Transverse colon (tissue), 4 donors: ENCODE results near the gene COL5A3. TPM values are rescaled to one million over a fixed set of nuclear protein-coding genes. Genes with fewer than 3 reads are reported as not detected.

ENCODE experiments used
- DNase-seq: peaks from one replicate; pipeline ENCODE4 v3.0.0-alpha.2; 2019
- H3K27ac ChIP-seq, 4 donors: fragments of 200-600 bp; sonication (generic); 2 replicates each; pipeline ENCODE4 v1.5.1; 2016 to 2018; ENCODE audit warnings: inconsistent platforms in 4 of 4
- H3K27me3 ChIP-seq: fragments of 200-600 bp; sonication (generic); 2 replicates; pipeline ENCODE4 v1.5.1; 2017; ENCODE audit warnings: inconsistent platforms
- H3K36me3 ChIP-seq, 4 donors: fragments of 200-600 bp; sonication (generic); 2 replicates each; pipeline ENCODE4 v1.5.1; 2017 to 2019; ENCODE audit warnings: inconsistent platforms in 4 of 4
- H3K4me1 ChIP-seq, 4 donors: fragments of 200-600 bp; sonication (generic); 2 replicates each; pipeline ENCODE4 v1.5.1; 2017 to 2020; ENCODE audit warnings: inconsistent platforms in 4 of 4
- H3K4me3 ChIP-seq, 4 donors: fragments of 200-600 bp; sonication (generic); 1 replicate in 1 of 4; 2 replicates in 3 of 4; pipeline versions ENCODE4 v1.5.1 to v1.6.1; 2017 to 2019; ENCODE audit warnings: inconsistent platforms in 4 of 4
- H3K9me3 ChIP-seq, 2 donors: fragments of 200-600 bp; sonication (generic); 2 replicates each; pipeline ENCODE4 v1.5.1; 2017 to 2019; ENCODE audit warnings: inconsistent platforms in 2 of 2
- CTCF ChIP-seq, 5 experiments: fragments of 200-600 bp in 3 of 5; fragments of 450-650 bp in 2 of 5; sonication (generic) in 3 of 5; IDR thresholded peaks; 1 replicate in 2 of 5; 2 replicates in 3 of 5; pipeline ENCODE4 v1.5.1; 2016 to 2017; ENCODE audit warnings: antibody characterized with exemption in 5 of 5, inconsistent platforms in 3 of 5, mild to moderate bottlenecking in 2 of 5, moderate library complexity in 1 of 5
- EP300 ChIP-seq: sonication (generic); formaldehyde crosslinking; IDR thresholded peaks from one replicate; pipeline ENCODE4 v1.6.1; 2017; ENCODE audit warnings: antibody characterized with exemption, low read depth
- POLR2A ChIP-seq: fragments of 450-650 bp; IDR thresholded peaks from one replicate; pipeline ENCODE4 v1.6.1; 2016; ENCODE audit warnings: antibody characterized with exemption, mild to moderate bottlenecking, moderate library complexity
- POLR2AphosphoS5 ChIP-seq, 3 donors: sonication (generic); formaldehyde crosslinking; IDR thresholded peaks; one replicate each; pipeline ENCODE4 v1.6.1; 2016; ENCODE audit warnings: antibody characterized with exemption in 3 of 3
- WGBS, 2 donors: methylation state at CpG; one replicate each; pipeline ENCODE4 v1.1.5; 2018; ENCODE audit warnings: low coverage in 1 of 2; 5-methylcytosine and 5-hydroxymethylcytosine counted together
- in situ Hi-C, 4 donors: fragments of 200-750 bp; cut with MboI; loops; one replicate each; pipeline versions ENCODE4 v1.15.0 to v1.15.1; 2017; ENCODE audit warnings: low sequenced_read_pairs in 3 of 4, low pct_ligation_motif_present in 1 of 4, low pct_unique_long_range_greater_than_20kb in 1 of 4
- intact Hi-C: fragments of 100-400 bp; cut with DNase I; formaldehyde crosslinking; loops from one replicate; pipeline ENCODE4 v1.15.1; 2023; ENCODE audit warnings: low total_unique reads
- total RNA-seq, 4 donors: library from RNA; depleted of rRNA; stranded (reverse); fragments of >200 nt; gene quantifications; one replicate each; pipeline ENCODE4 v1.1.0, GENCODE V29; 2016

Gene COL5A3
- total RNA-seq, 4 donors from 2014 or later = 2.5 to 17.7 (median 7.9) TPM

DNA sequence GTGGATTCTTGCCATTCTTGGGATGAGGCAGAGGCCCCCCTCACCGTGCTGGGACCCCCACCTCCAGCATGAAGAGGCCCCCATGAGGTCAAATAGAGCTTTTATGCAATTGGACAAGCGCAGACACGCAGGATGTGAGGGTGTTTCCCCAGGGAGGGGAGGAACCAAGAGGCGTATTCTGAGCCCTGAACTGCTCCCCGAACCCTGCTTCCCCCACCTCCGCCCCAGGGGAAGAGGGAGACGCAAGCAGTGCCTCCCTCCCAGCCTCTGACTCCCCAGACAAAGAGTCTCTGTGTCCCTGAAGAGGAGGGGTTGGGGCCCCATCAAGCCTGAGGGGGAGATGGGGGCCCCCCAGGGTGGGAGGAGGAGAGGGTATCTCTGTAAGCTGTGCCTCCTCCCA lies 1.7 kb upstream of the COL5A3 start:
- intact Hi-C loops = no loop called here
- TF ChIP-seq POLR2A (no peak), CTCF (IDR thresholded peaks at IDR 0.05) (no peak), POLR2AphosphoS5 (IDR thresholded peaks at IDR 0.05) (no peak), EP300 (no peak)
- DNase-seq = no peak
- Histone ChIP-seq H3K36me3 (no peaks in the 10 kb centered on the region), H3K9me3 (no peaks in the 10 kb centered on the region), H3K4me3 (no peak overlapping the region), H3K27ac (no peak overlapping the region), H3K4me1 (peaks cover 0 to 31% (median 19%) of the 10 kb centered on the region in 4 donors), H3K27me3 (peaks cover 76% of the 10 kb centered on the region)
- WGBS, 2 donors = 37% methylated on average over 7 of the region's 7 CpGs; no CpG with 5 or more reads in 1 of the 2 donors
- in situ Hi-C loops = no loop called here

DNA sequence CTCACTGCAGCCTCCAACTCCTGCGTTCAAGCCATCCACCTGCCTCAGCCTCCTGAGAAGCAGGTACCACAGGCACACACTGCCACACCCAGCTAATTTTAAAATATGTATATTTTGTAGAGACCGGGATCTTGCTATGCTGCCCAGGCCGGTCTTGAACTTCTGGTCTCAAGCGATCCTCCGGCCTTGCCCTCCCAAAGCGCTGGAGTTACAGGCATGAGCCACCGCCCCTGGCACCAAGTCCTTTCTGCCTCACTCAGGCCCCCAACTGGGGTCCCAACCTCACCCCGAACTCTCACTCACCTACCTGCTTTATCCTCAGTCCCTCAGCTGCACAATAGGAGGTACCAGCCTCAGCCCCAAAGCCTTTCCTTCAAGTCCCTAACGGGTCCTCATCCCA lies 635 bp upstream of the COL5A3 start:
- peaks cover 0 to 33% (median 19%) of the 10 kb centered on the region in 4 donors for H3K4me1 ChIP-seq
- no peak for DNase-seq
- 75 to 80% methylated on average over 3 to 9 of the region's 9 CpGs for WGBS, 2 donors
- no peak overlapping the region for H3K27ac ChIP-seq
- intact Hi-C loops (no loop called here), in situ Hi-C loops (no loop called here)
- no peak overlapping the region for H3K4me3 ChIP-seq
- no peaks in the 10 kb centered on the region for H3K9me3 ChIP-seq
- H3K36me3 ChIP-seq = no peaks in the 10 kb centered on the region
- TF ChIP-seq POLR2A = no peak
- TF ChIP-seq POLR2AphosphoS5 (IDR thresholded peaks at IDR 0.05) = no peak
- no peak for TF ChIP-seq CTCF (IDR thresholded peaks at IDR 0.05)
- TF ChIP-seq EP300 = no peak
- peaks cover 81% of the 10 kb centered on the region for H3K27me3 ChIP-seq

GRCh38 chr19:10009714-10010224 lies 535 bp downstream of the COL5A3 start:
- no peaks in the 10 kb centered on the region for H3K36me3 ChIP-seq
- H3K9me3 ChIP-seq = no peaks in the 10 kb centered on the region
- DNase-seq = no peak
- TF ChIP-seq EP300 = no peak
- peak overlapping the region in 3 of 4 donors; percentile 12 to 44 (median 35) for H3K4me3 ChIP-seq
- intact Hi-C loops = no loop called here
- in situ Hi-C loops = no loop called here
- WGBS, 2 donors = 5 to 8% methylated on average over 8 to 22 of the region's 22 CpGs
- H3K4me1 ChIP-seq = peaks cover 0 to 37% (median 19%) of the 10 kb centered on the region in 4 donors
- H3K27me3 ChIP-seq = peaks cover 82% of the 10 kb centered on the region
- H3K27ac ChIP-seq = peak overlapping the region; percentile 67 to 78 (median 69)

DNA sequence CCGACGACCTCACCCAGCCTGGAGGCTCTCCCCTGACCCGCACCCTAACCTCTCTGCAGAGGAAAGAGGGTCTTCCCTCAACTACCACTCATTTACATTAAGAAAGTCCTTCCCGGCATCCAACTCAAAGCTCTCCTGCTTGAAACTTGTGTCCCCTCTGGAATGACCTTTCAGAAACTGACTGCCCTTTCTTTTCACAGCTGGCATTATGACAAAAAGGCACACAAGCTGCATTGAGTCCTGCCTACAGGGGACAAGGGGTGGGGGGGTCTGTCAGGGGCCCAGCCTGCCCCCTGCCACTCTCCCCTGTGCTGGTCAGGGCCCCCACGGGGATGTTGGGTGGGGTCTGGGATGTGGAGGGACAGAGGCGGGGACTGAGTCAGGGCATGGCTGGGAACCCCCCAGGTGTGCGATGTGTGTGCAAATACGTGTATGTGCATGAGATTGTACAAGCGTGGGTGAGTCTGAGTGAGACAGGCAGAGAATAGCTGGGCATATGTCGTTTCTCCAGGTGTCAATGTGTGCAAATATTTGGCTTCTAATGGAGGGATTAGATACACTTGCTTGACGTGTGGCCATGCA lies 2.0 kb downstream of the COL5A3 start:
- intact Hi-C loops = no loop called here
- Histone ChIP-seq H3K27me3 (peaks cover 70% of the 10 kb centered on the region), H3K4me3 (no peak overlapping the region), H3K36me3 (no peaks in the 10 kb centered on the region), H3K9me3 (no peaks in the 10 kb centered on the region), H3K27ac (peak overlapping the region; percentile 67 to 78 (median 69)), H3K4me1 (peaks cover 0 to 30% (median 15%) of the 10 kb centered on the region in 4 donors)
- no peak for DNase-seq
- in situ Hi-C loops = no loop called here
- no peak for TF ChIP-seq CTCF (IDR thresholded peaks at IDR 0.05)
- TF ChIP-seq POLR2A = no peak
- TF ChIP-seq EP300 = no peak
- TF ChIP-seq POLR2AphosphoS5 (IDR thresholded peaks at IDR 0.05) = no peak
- 0 to 35% methylated on average over 1 to 11 of the region's 11 CpGs for WGBS, 2 donors
